Skeletal muscle satellite cell (primary cell): ENCODE results near the gene RPIA.

Source experiments
- H3K27me3 ChIP-seq: 2 replicates; pipeline ENCODE4 v1.7.0; 2013; ENCODE audit warnings: low read length; ENCODE audit not compliant: control insufficient read depth, insufficient read depth
- H3K36me3 ChIP-seq: 2 replicates; pipeline ENCODE4 v1.7.0; 2013; ENCODE audit warnings: mild to moderate bottlenecking, control low read depth, low read length; ENCODE audit not compliant: insufficient read depth
- H3K4me1 ChIP-seq: 2 replicates; pipeline ENCODE4 v1.7.0; 2013; ENCODE audit warnings: low read length; ENCODE audit not compliant: control insufficient read depth, insufficient read depth
- H3K4me2 ChIP-seq: 2 replicates; pipeline ENCODE4 v1.7.0; 2013; ENCODE audit warnings: mild to moderate bottlenecking, low read length
- H3K4me3 ChIP-seq: 2 replicates; pipeline ENCODE4 v1.7.0; 2013; ENCODE audit warnings: low read length
- H3K9ac ChIP-seq: 2 replicates; pipeline ENCODE4 v1.7.0; 2013; ENCODE audit warnings: mild to moderate bottlenecking, low read depth, low read length, moderate library complexity
- H3K9me3 ChIP-seq: replicated peaks from 2 replicates; pipeline ENCODE4 v1.7.0; 2013; ENCODE audit warnings: mild to moderate bottlenecking, control low read depth, low read length

The RPIA gene

DNA sequence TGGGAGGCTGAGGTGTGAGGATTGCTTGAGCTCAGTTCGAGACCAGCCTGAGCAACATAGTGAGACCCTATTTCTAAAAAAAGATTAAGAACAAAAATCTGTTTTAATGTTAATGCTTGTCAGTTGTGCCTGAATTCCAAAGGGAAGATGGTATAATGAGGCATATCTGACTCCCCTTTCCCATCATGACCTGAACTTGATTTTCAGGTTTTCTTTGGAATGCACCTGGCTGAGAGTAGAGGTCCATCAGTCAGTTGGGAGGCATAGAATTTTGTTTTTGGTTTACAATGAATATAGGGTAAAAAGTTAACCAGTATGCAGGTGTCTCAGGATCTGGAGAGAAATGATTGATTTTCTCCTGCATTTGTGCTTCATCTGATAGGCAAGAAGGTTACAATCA, 20.4 kb downstream of the RPIA start:
- H3K27me3 ChIP-seq: no peaks in the 10 kb centered on the region
- H3K36me3 ChIP-seq: no peaks in the 10 kb centered on the region
- peaks cover 9% of the 10 kb centered on the region for H3K4me1 ChIP-seq
- no peak overlapping the region for H3K4me3 ChIP-seq
- no peaks in the 10 kb centered on the region for H3K9me3 ChIP-seq
- no peak overlapping the region for H3K9ac ChIP-seq
- H3K4me2 ChIP-seq: no peak overlapping the region

DNA sequence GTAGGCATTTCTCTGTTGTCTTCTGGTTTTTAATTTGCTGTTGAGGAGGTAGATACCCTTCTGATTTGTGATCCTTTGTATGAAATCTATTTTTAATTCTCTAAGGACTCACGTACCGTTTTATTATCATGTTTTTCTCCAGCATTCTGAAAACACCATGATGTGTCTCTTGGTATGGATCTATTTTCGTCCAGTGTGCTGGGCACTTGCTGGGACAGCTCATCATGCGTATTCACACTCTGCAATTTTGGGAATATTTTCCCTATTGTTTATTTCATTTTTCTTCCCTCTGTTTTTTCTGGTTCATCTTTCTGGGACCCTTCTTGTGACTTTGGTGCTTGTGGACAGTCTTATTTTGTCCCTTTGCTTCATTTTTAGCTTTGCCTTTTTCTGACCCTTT, 21.9 kb downstream of the RPIA start:
- Histone ChIP-seq H3K4me3 (no peak overlapping the region), H3K9ac (no peak overlapping the region), H3K4me2 (no peak overlapping the region), H3K9me3 (no peaks in the 10 kb centered on the region), H3K27me3 (no peaks in the 10 kb centered on the region), H3K36me3 (no peaks in the 10 kb centered on the region), H3K4me1 (peaks cover 9% of the 10 kb centered on the region)

DNA sequence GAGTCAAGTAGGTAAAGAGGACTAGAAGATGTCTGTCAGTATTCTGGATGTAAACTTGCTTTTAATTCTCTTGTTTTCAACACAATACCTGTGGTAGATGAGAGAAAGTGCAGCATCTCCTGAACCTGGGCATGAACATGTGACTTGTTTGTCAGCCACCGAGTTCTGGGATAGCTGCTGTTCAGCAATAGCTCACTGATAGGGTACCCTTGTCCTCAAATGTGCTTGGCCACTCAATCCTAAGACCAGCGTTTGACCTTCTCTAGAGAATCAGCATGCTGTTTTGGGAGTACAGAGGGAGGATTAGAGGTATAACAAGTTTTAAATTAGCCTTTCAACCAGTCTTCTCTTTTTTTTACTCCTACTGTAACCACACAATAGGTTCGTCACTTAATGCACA, 23.2 kb downstream of the RPIA start:
- Histone ChIP-seq H3K27me3 (no peaks in the 10 kb centered on the region), H3K9ac (no peak overlapping the region), H3K9me3 (no peaks in the 10 kb centered on the region), H3K36me3 (no peaks in the 10 kb centered on the region), H3K4me3 (no peak overlapping the region), H3K4me2 (no peak overlapping the region), H3K4me1 (peaks cover 1% of the 10 kb centered on the region)

DNA sequence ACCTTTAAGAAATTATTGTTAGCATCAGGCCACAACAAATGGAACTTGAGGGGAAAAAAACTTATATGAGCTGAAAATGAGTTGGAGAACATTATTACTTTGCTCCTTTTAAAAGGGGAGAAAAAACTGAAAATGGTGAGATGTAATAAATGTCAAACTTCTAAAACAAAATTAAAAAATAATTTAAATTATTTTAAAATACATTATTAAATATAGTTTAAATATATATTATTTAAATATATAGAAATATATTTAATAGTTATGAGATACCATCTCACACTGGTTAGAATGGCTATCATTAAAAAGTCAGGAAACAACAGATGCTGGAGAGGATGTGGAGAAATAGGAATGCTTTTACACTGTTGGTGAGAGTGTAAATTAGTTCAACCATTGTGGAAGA, 28.9 kb downstream of the RPIA start:
- no peaks in the 10 kb centered on the region for H3K27me3 ChIP-seq
- no peaks in the 10 kb centered on the region for H3K4me1 ChIP-seq
- no peak overlapping the region for H3K4me2 ChIP-seq
- no peaks in the 10 kb centered on the region for H3K9me3 ChIP-seq
- no peaks in the 10 kb centered on the region for H3K36me3 ChIP-seq
- no peak overlapping the region for H3K4me3 ChIP-seq
- no peak overlapping the region for H3K9ac ChIP-seq

DNA sequence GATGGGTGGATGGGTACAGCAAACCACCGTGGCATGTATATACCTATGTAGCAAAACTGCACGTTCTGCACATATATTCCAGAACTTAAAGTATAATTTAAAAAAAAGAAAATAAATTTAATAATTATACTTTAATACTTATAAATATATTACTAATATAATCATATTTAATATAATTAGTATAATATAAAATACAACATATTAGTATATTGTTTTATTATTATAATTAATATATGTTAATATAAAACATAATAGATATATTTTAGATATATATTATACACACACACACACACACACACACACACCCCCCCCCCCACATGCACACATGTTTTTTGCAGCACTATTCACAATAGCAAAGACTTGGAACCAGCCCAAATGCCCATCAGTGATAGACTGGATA, 29.8 kb downstream of the RPIA start:
- Histone ChIP-seq H3K36me3 (no peaks in the 10 kb centered on the region), H3K9ac (no peak overlapping the region), H3K4me1 (no peaks in the 10 kb centered on the region), H3K9me3 (no peaks in the 10 kb centered on the region), H3K27me3 (no peaks in the 10 kb centered on the region), H3K4me2 (no peak overlapping the region), H3K4me3 (no peak overlapping the region)

DNA sequence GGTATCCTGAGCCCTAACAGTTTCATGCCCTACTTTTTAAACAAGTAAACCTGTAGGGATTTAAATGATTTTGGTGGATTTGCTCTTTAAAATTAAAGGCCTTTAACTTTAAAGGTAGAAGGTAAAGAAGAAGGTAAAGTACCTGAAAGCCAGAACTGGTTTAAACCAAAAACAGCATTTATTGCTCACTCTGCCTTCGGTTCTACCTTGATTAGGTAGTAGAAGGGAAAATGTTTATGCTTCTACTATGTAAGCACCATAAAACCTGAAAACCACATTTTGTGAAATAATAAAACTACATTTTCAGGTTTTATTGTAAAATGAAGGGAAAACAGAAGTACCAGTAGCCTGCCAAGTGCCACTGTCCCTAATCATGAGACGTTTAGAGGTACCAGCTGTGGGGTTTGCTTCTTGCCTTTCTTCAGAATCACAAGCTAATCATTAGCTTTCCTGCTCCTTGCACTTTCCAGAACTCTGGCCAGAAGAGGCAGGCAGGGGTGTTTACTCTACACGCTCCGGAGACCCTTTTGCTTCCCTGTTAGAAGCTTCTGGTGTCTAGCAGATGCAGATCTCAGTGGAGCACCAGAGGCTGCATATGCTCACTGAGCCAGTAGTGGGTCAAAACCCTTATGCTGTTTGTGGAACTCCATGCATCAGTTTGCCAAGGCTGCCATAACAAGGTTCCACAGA, 33.3 kb downstream of the RPIA start:
- peaks cover 9% of the 10 kb centered on the region for H3K4me1 ChIP-seq
- no peaks in the 10 kb centered on the region for H3K36me3 ChIP-seq
- no peak overlapping the region for H3K9ac ChIP-seq
- H3K27me3 ChIP-seq: no peaks in the 10 kb centered on the region
- H3K4me2 ChIP-seq: no peak overlapping the region
- no peaks in the 10 kb centered on the region for H3K9me3 ChIP-seq
- H3K4me3 ChIP-seq: no peak overlapping the region

DNA sequence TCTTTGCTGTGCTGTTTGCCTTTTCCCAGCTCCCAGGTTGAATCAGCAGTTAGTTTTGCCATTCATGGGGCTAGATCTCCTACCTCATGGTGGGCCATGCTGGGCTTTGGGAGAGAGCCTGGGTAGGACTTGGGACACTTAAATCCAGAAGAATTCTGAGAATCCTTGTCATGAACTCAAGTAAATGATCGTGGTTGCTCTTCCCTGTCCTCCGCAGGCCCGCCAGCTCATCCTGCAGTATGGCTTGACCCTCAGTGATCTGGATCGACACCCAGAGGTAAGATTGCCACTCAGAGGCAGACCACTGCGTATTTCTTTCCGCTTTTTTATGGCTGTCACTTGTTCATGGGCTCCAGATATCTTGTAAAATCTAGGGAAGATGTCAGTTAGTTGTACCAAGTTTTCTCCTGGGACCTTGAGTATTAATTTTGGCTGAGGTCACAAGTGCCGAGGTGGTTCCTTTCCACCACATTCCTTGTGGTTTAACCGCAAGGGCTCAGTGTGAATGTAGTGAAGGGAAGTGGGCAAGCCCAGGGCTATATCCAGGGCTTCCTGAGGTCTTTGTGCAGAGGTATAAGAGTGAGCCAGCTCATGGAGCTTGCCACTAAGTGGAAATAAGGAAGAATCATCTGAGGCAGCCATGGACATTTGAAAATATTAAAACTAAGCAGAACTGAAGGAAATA, 37.7 kb downstream of the RPIA start:
- Histone ChIP-seq H3K4me1 (peaks cover 9% of the 10 kb centered on the region), H3K9me3 (no peaks in the 10 kb centered on the region), H3K4me3 (no peak overlapping the region), H3K4me2 (no peak overlapping the region), H3K9ac (no peak overlapping the region), H3K27me3 (no peaks in the 10 kb centered on the region), H3K36me3 (no peaks in the 10 kb centered on the region)

DNA sequence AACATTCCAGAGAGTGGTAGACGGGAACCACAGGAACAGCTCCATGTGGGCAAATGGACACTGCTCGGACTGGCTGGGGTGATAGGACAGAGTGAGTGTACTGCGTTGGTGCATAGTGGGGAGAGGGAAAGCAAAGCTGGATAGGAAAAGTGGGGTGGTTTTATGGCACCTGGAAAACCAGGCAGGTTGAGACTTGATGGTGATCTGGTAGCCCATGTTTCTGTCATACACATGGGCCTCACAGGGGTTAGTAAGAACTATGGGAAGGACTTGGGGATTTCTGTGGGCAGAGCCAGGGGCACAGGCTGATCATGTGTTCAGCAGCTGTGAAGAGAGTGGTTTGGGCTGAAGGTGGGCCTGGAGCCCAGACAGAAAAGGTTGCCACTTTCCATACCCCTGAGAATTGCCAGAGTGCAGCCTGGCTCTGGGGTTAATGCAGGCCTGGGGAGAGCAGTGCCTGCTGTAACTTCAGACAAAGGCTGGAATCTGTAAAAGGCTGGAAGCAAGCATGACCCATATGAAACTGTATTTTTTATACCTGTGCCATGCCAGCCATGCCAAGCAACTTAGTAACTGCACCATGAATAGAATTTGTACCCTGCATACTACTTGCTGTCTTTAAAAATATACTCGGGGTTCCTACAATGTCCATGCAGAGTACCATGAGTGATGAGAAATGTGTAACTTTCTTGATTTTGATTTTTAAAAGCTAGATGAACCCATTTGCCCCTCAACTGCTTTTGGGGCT, 41.9 kb downstream of the RPIA start:
- Histone ChIP-seq H3K9ac (no peak overlapping the region), H3K4me2 (no peak overlapping the region)

DNA sequence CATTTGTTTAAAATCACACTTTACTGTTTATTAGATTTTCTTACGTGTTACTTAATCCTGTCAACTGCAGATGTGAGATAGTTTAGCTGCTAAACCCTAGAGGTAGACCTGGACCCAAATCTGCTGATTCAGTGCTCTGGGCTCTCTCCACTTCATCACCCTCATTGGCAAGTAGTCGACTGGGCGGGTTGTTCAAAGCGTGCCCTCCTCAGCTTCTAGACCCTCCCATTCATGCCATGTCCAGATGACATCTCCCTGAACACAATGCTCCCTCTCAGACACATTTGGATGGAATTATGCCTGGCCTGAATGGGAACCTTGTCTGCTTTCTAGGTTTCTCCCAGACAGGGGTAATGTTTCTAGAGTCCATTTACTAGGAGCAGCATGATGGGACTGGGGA, 43.7 kb downstream of the RPIA start:
- H3K36me3 ChIP-seq: peaks cover 16% of the 10 kb centered on the region
- no peak overlapping the region for H3K4me2 ChIP-seq
- H3K9ac ChIP-seq: no peak overlapping the region
- H3K9me3 ChIP-seq: no peaks in the 10 kb centered on the region
- H3K4me3 ChIP-seq: no peak overlapping the region
- no peaks in the 10 kb centered on the region for H3K27me3 ChIP-seq
- H3K4me1 ChIP-seq: peaks cover 8% of the 10 kb centered on the region

More for the DNA sequence above, 41.9 kb downstream of the RPIA start:
- Histone ChIP-seq H3K4me1 (peaks cover 17% of the 10 kb centered on the region), H3K4me3 (no peak overlapping the region), H3K27me3 (no peaks in the 10 kb centered on the region), H3K9me3 (no peaks in the 10 kb centered on the region), H3K36me3 (peaks cover 16% of the 10 kb centered on the region)

DNA sequence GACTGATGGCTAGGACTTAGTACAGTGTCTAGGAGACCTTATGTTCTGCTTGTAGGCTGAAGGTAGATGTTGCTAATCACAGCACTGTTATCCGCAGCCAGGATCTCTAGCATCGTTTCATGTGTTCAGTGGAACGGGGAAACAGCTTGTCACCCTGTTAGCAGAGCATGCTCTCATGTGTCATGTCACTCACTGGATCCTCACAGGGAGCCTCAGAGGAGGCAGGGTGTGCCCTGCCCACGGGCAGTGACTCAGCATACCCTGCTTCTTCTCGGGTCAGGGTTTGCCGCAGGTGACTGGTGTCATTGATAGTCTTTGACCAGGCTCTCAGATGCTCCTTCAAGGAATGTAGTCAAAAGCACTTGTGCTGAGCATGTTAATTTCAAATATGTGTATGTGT, 44.4 kb downstream of the RPIA start:
- Histone ChIP-seq H3K4me1 (peaks cover 8% of the 10 kb centered on the region), H3K36me3 (peaks cover 16% of the 10 kb centered on the region), H3K27me3 (no peaks in the 10 kb centered on the region), H3K9ac (no peak overlapping the region), H3K4me2 (no peak overlapping the region), H3K9me3 (no peaks in the 10 kb centered on the region), H3K4me3 (no peak overlapping the region)

DNA sequence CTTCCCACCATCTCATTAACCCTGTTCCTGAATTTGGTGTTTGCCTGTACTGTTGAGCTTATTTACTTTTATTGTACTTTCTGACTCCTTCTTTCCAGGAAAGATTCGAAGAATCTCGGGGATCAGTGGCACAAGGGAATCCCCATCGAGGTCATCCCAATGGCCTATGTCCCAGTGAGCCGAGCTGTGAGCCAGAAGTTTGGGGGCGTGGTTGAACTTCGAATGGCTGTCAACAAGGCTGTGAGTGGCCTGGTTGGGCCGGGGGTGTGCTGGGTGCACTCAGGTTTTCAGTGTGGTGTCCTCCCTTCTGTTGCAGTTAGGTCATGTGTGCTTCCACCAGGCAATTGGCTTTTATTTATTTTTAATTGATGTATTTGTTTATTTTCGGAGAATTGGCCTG, 45.0 kb downstream of the RPIA start:
- peaks cover 8% of the 10 kb centered on the region for H3K4me1 ChIP-seq
- no peak overlapping the region for H3K4me3 ChIP-seq
- no peak overlapping the region for H3K9ac ChIP-seq
- peaks cover 16% of the 10 kb centered on the region for H3K36me3 ChIP-seq
- no peak overlapping the region for H3K4me2 ChIP-seq
- H3K9me3 ChIP-seq: no peaks in the 10 kb centered on the region
- H3K27me3 ChIP-seq: no peaks in the 10 kb centered on the region
